SKM-1 treated with dmso at 0.1 percent for 144 hours (cell line): ENCODE measurements around the gene DAG1.

Experiments used
- DNase-seq: peaks from one replicate; lab custom pipeline; 2025; ENCODE audit not compliant: unreplicated experiment; lab: John Stamatoyannopoulos, UW

The DAG1 gene

GRCh38 chr3:49552087-49552486, 82.0 kb downstream of the DAG1 start:
- DNase-seq = no peak

GRCh38 chr3:49553324-49553691, 83.2 kb downstream of the DAG1 start:
- DNase-seq = no peak

- peak; percentile 62 for DNase-seq
Measured at GRCh38 chr3:49553692-49554632, 83.9 kb downstream of the DAG1 start, which contains the start of gene BSN. BSN (plus strand) TSS chr3:49554477; CDS start chr3:49554603, 126 bp downstream.

GRCh38 chr3:49554633-49555265, 84.7 kb downstream of the DAG1 start:
- DNase-seq = no peak

GRCh38 chr3:49556500-49557275, 86.6 kb downstream of the DAG1 start:
- no peak for DNase-seq

- no peak for DNase-seq
Measured at GRCh38 chr3:49563040-49563578, 93.0 kb downstream of the DAG1 start.

GRCh38 chr3:49563766-49564165, 93.7 kb downstream of the DAG1 start:
- DNase-seq = no peak

- DNase-seq = peak; percentile 24
Measured at GRCh38 chr3:49566312-49566711, 96.2 kb downstream of the DAG1 start.

- DNase-seq = no peak
Measured at GRCh38 chr3:49567406-49567805, 97.3 kb downstream of the DAG1 start.

GRCh38 chr3:49568965-49569364, 98.9 kb downstream of the DAG1 start:
- DNase-seq = no peak

GRCh38 chr3:49570028-49570654, 100.1 kb downstream of the DAG1 start:
- no peak for DNase-seq

GRCh38 chr3:49582177-49582576, 112.1 kb downstream of the DAG1 start:
- DNase-seq = no peak
